GM18868 (cell line): Measurements from ENCODE around the gene GALNT15.
A peak's percentile ranks its signal among the peaks of the same experiment; 100 is the strongest.

Experiments used
- ATAC-seq: cut with Tn5 transposase; IDR thresholded peaks from one replicate; pipeline ENCODE4 v1.9.1; 2021; ENCODE audit warnings: mild to moderate bottlenecking, moderate library complexity; ENCODE audit not compliant: unreplicated experiment

GALNT15 gene

GRCh38 chr3:16249886-16250285, 75.4 kb downstream of the GALNT15 start:
- ATAC-seq, result no peak

- no peak for ATAC-seq
Measured at GRCh38 chr3:16251316-16252085, 77.0 kb downstream of the GALNT15 start.

GRCh38 chr3:16252243-16252978, 77.9 kb downstream of the GALNT15 start:
- ATAC-seq, result no peak

GRCh38 chr3:16252988-16253387, 78.5 kb downstream of the GALNT15 start:
- ATAC-seq, result no peak

GRCh38 chr3:16253601-16254000, 79.1 kb downstream of the GALNT15 start:
- no peak for ATAC-seq

GRCh38 chr3:16254916-16255315, 80.4 kb downstream of the GALNT15 start:
- ATAC-seq, result no peak

GRCh38 chr3:16255326-16255725, 80.8 kb downstream of the GALNT15 start:
- ATAC-seq, result no peak

GRCh38 chr3:16255726-16256125, 81.2 kb downstream of the GALNT15 start:
- ATAC-seq, result no peak

- ATAC-seq, result no peak
Measured at GRCh38 chr3:16257309-16257708, 82.8 kb downstream of the GALNT15 start.

GRCh38 chr3:16258177-16258576, 83.7 kb downstream of the GALNT15 start:
- no peak for ATAC-seq

GRCh38 chr3:16258866-16259265, 84.4 kb downstream of the GALNT15 start:
- no peak for ATAC-seq

GRCh38 chr3:16260046-16260445, 85.6 kb downstream of the GALNT15 start:
- no peak for ATAC-seq

- ATAC-seq, result no peak
Measured at GRCh38 chr3:16262174-16262573, 87.7 kb downstream of the GALNT15 start.

- ATAC-seq, result no peak
Measured at GRCh38 chr3:16264174-16264707, 89.8 kb downstream of the GALNT15 start.

GRCh38 chr3:16264708-16265454, 90.4 kb downstream of the GALNT15 start, which contains the start of the genes DPH3 and OXNAD1:
Gene DPH3 (minus strand): TSS chr3:16264943. CDS start chr3:16264876, 67 bp downstream.
Gene OXNAD1 (plus strand): TSS chr3:16265212. CDS start chr3:16270953, 5,741 bp downstream.
- ATAC-seq, result peak; percentile 99

- no peak for ATAC-seq
Measured at GRCh38 chr3:16265455-16265786, 90.9 kb downstream of the GALNT15 start.

GRCh38 chr3:16266714-16267113, 92.2 kb downstream of the GALNT15 start:
- ATAC-seq, result no peak

- no peak for ATAC-seq
Measured at GRCh38 chr3:16270855-16271254, 96.4 kb downstream of the GALNT15 start.

GRCh38 chr3:16272588-16272987, 98.1 kb downstream of the GALNT15 start:
- ATAC-seq, result no peak

GRCh38 chr3:16273867-16274266, 99.4 kb downstream of the GALNT15 start:
- no peak for ATAC-seq

GRCh38 chr3:16277471-16277870, 103.0 kb downstream of the GALNT15 start:
- no peak for ATAC-seq
